GM18951 (cell line): ENCODE data around the gene ZEB1.
"Not testable (repeated sequence)": the region's sequence is repeated elsewhere in the genome, so short reads cannot be mapped to it uniquely, and the experiment has no call there.

ENCODE experiments used
- POLR2A ChIP-seq: IDR thresholded peaks from 4 replicates; pipeline ENCODE4 v1.6.1; 2011; ENCODE audit warnings: mild to moderate bottlenecking; ENCODE audit not compliant: insufficient read length, insufficient read depth; ENCODE audit errors: extremely low read depth
- in situ Hi-C: fragments of 300-500 bp; cut with MboI; formaldehyde crosslinking; loops from one replicate; pipeline ENCODE4 v1.12.0; 2022; ENCODE audit warnings: low sequenced_read_pairs, mixed read lengths, inconsistent platforms; ENCODE audit not compliant: unreplicated experiment

ZEB1 gene

GRCh38 chr10:31404640-31405039 is 85.6 kb downstream of the ZEB1 start:
- no peak for TF ChIP-seq POLR2A
- in situ Hi-C loops: no loop called here

- in situ Hi-C loops: not testable (repeated sequence)
Measured at GRCh38 chr10:31405829-31406228, 86.8 kb downstream of the ZEB1 start.

GRCh38 chr10:31412397-31412796 is 93.4 kb downstream of the ZEB1 start:
- in situ Hi-C loops: not testable (repeated sequence)

- in situ Hi-C loops: no loop called here
- no peak for TF ChIP-seq POLR2A
Measured at GRCh38 chr10:31413325-31413724, 94.3 kb downstream of the ZEB1 start.

- in situ Hi-C loops: no loop called here
- no peak for TF ChIP-seq POLR2A
Measured at GRCh38 chr10:31418481-31418880, 99.5 kb downstream of the ZEB1 start.

GRCh38 chr10:31419394-31420063 is 100.5 kb downstream of the ZEB1 start:
- in situ Hi-C loops: no loop called here
- TF ChIP-seq POLR2A: no peak

- in situ Hi-C loops: no loop called here
- no peak for TF ChIP-seq POLR2A
Measured at GRCh38 chr10:31421322-31421721, 102.3 kb downstream of the ZEB1 start.

GRCh38 chr10:31422634-31423033 is 103.6 kb downstream of the ZEB1 start:
- in situ Hi-C loops: no loop called here
- no peak for TF ChIP-seq POLR2A

- no peak for TF ChIP-seq POLR2A
- in situ Hi-C loops: no loop called here
Measured at GRCh38 chr10:31424473-31424872, 105.5 kb downstream of the ZEB1 start.

GRCh38 chr10:31426401-31426800 is 107.4 kb downstream of the ZEB1 start:
- in situ Hi-C loops: no loop called here
- TF ChIP-seq POLR2A: no peak

GRCh38 chr10:31427334-31427733 is 108.3 kb downstream of the ZEB1 start:
- in situ Hi-C loops: not testable (repeated sequence)

GRCh38 chr10:31428499-31428898 is 109.5 kb downstream of the ZEB1 start:
- in situ Hi-C loops: not testable (repeated sequence)

- in situ Hi-C loops: no loop called here
- TF ChIP-seq POLR2A: no peak
Measured at GRCh38 chr10:31431021-31431420, 112.0 kb downstream of the ZEB1 start.

GRCh38 chr10:31437959-31438358 is 118.9 kb downstream of the ZEB1 start:
- no peak for TF ChIP-seq POLR2A
- in situ Hi-C loops: no loop called here

- in situ Hi-C loops: no loop called here
- no peak for TF ChIP-seq POLR2A
Measured at GRCh38 chr10:31451766-31452165, 132.8 kb downstream of the ZEB1 start.
